ENCODE measurements around the gene AADAC. TPM values are rescaled to one million over a fixed set of nuclear protein-coding genes. Genes with fewer than 3 reads are reported as not detected.

Gene AADAC
- total RNA-seq, 3 donors from 2014 or later, result 4.5 TPM; not detected in 2

- no peak for DNase-seq (ENCODE audit: low spot score in 2 of 2)
Measured at GRCh38 chr3:151852074-151852811, 38.3 kb downstream of the AADAC start.

DNA sequence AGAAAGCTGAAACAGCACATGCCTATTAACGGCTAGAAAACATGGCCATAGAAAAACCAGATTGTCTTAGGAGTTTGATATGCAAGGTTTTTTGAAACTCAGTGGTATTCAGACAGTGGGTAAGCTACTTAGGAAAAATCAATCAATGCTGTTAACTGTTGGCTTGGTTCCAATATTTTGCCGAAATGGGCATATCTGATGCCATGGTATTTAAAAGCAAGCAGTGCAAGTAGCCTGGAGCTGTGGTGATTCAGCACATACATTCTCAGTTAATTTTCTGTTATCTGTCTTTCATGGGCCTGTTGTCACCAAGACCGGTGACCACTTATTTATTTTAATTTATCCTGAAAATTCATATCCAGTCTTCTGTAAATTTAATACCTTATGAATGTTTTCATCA is 42.2 kb downstream of the AADAC start:
- intact Hi-C loops (cut with DNase I; ENCODE audit: low total_unique reads), result no loop called here
- no peak for TF ChIP-seq POLR2A (IDR thresholded peaks at IDR 0.05)
- no peak for TF ChIP-seq POLR2AphosphoS5 (IDR thresholded peaks at IDR 0.05)
- TF ChIP-seq, protein P1, sequence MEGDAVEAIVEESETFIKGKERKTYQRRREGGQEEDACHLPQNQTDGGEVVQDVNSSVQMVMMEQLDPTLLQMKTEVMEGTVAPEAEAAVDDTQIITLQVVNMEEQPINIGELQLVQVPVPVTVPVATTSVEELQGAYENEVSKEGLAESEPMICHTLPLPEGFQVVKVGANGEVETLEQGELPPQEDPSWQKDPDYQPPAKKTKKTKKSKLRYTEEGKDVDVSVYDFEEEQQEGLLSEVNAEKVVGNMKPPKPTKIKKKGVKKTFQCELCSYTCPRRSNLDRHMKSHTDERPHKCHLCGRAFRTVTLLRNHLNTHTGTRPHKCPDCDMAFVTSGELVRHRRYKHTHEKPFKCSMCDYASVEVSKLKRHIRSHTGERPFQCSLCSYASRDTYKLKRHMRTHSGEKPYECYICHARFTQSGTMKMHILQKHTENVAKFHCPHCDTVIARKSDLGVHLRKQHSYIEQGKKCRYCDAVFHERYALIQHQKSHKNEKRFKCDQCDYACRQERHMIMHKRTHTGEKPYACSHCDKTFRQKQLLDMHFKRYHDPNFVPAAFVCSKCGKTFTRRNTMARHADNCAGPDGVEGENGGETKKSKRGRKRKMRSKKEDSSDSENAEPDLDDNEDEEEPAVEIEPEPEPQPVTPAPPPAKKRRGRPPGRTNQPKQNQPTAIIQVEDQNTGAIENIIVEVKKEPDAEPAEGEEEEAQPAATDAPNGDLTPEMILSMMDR (IDR thresholded peaks at IDR 0.05), result no peak
- H3K36me3 ChIP-seq, result no peaks in the 10 kb centered on the region
- no peaks in the 10 kb centered on the region for H3K9me3 ChIP-seq
- no peak overlapping the region for H3K27ac ChIP-seq
- no peaks in the 10 kb centered on the region for H3K4me1 ChIP-seq
- no peak for DNase-seq (ENCODE audit: low spot score in 2 of 2)
- no peak overlapping the region for H3K4me3 ChIP-seq
- no peaks in the 10 kb centered on the region for H3K27me3 ChIP-seq

More at GRCh38 chr3:151852074-151852811, 38.3 kb downstream of the AADAC start:
- Histone ChIP-seq H3K36me3 (no peaks in the 10 kb centered on the region), H3K4me3 (no peak overlapping the region), H3K27ac (peak overlapping the region in 1 of 2 donors; percentile 22), H3K4me1 (no peaks in the 10 kb centered on the region), H3K9me3 (peaks cover 0 to 7% of the 10 kb centered on the region in 2 donors), H3K27me3 (no peaks in the 10 kb centered on the region)
- intact Hi-C loops (cut with DNase I; ENCODE audit: low total_unique reads), result no loop called here
- TF ChIP-seq, protein P1 (IDR thresholded peaks at IDR 0.05), result no peak
- TF ChIP-seq POLR2A (IDR thresholded peaks at IDR 0.05) (no peak), POLR2AphosphoS5 (IDR thresholded peaks at IDR 0.05) (no peak)

DNA sequence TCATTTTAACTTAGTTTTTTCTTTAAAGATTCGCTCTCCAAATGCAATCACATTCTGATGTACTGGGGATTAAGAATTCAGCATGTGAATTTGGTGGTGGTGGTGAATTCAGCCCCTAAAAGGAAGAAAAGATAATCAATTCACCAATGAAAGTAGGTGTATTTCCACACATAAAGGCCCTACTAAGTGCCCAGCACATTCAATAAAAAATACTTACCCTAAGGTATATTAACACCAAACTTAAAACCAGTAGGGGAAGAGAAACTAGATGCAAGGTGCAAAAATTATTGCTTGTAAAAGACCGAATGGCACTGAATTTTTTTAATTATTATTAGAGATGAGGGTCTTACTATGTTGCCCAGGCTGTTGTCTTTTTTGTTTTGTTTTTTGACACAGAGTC is 42.7 kb downstream of the AADAC start:
- Histone ChIP-seq H3K27me3 (no peaks in the 10 kb centered on the region), H3K4me1 (no peaks in the 10 kb centered on the region), H3K9me3 (no peaks in the 10 kb centered on the region), H3K4me3 (no peak overlapping the region), H3K27ac (no peak overlapping the region), H3K36me3 (no peaks in the 10 kb centered on the region)
- TF ChIP-seq POLR2A (IDR thresholded peaks at IDR 0.05) (no peak), POLR2AphosphoS5 (IDR thresholded peaks at IDR 0.05) (no peak)
- TF ChIP-seq, protein P1 (IDR thresholded peaks at IDR 0.05), result no peak
- DNase-seq (ENCODE audit: low spot score in 2 of 2), result no peak
- intact Hi-C loops (cut with DNase I; ENCODE audit: low total_unique reads), result no loop called here

GRCh38 chr3:151859233-151859673 is 45.3 kb downstream of the AADAC start:
- no peaks in the 10 kb centered on the region for H3K4me1 ChIP-seq
- no peaks in the 10 kb centered on the region for H3K36me3 ChIP-seq
- no peaks in the 10 kb centered on the region for H3K27me3 ChIP-seq
- no peak for DNase-seq (ENCODE audit: low spot score in 2 of 2)
- no peaks in the 10 kb centered on the region for H3K9me3 ChIP-seq
- no peak overlapping the region for H3K4me3 ChIP-seq
- H3K27ac ChIP-seq, result no peak overlapping the region
- intact Hi-C loops (cut with DNase I; ENCODE audit: low total_unique reads), result no loop called here
- TF ChIP-seq, protein P1 (IDR thresholded peaks at IDR 0.05), result no peak
- TF ChIP-seq POLR2AphosphoS5 (IDR thresholded peaks at IDR 0.05) (no peak), POLR2A (IDR thresholded peaks at IDR 0.05) (no peak)

DNA sequence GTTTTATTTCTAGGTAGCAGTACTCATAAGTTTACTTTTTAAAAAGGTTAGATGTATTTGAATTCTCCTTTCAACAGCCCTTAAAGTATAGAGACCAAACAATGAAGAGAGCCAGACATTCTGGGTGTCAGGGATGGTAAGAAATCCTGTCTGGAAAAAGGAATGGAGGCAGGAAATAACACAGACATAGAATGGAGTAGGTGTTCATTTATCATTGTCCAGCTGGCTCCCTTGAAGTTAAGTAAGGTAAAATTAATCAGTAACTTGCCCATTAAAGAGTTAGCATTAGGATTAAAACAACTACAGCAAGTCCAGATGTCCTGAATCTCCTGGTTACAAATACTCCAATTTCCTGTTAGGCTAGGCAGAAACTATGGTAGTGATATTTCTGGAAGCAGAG is 46.0 kb downstream of the AADAC start:
- Histone ChIP-seq H3K4me3 (no peak overlapping the region), H3K27ac (no peak overlapping the region), H3K9me3 (no peaks in the 10 kb centered on the region), H3K27me3 (no peaks in the 10 kb centered on the region), H3K4me1 (no peaks in the 10 kb centered on the region), H3K36me3 (no peaks in the 10 kb centered on the region)
- intact Hi-C loops (cut with DNase I; ENCODE audit: low total_unique reads), result no loop called here
- no peak for TF ChIP-seq POLR2AphosphoS5 (IDR thresholded peaks at IDR 0.05)
- TF ChIP-seq, protein P1 (IDR thresholded peaks at IDR 0.05), result no peak
- TF ChIP-seq POLR2A (IDR thresholded peaks at IDR 0.05), result no peak
- DNase-seq (ENCODE audit: low spot score in 2 of 2), result no peak
